ENCODE results near the gene ARHGAP25. TPM values are rescaled to one million over a fixed set of nuclear protein-coding genes. Genes with fewer than 3 reads are reported as not detected.
"Not testable (repeated sequence)": the region's sequence is repeated elsewhere in the genome, so short reads cannot be mapped to it uniquely, and the experiment has no call there.

The ARHGAP25 gene
- total and polyA plus RNA-seq, 2 donors from 2014 or later = 6.3 to 20.4 TPM

GRCh38 chr2:68799140-68800026 is 64.8 kb downstream of the ARHGAP25 start:
- H3K4me3 ChIP-seq (ENCODE audit: low read length in 3 of 3) = no peak overlapping the region
- H3K27ac ChIP-seq (ENCODE audit: low read depth in 2 of 2, low read length in 2 of 2) = no peak overlapping the region
- DNase-seq (peak in 1 of 5 donors; percentile 20), FAIRE-seq (no peak)
- H3K36me3 ChIP-seq (ENCODE audit: control insufficient read depth in 2 of 3, insufficient read depth in 3 of 3, low read length in 3 of 3) = no peaks in the 10 kb centered on the region
- TF ChIP-seq CTCF (IDR thresholded peaks at IDR 0.05; ENCODE audit: borderline replicate concordance, extremely low read depth, insufficient read depth) = no peak
- no peaks in the 10 kb centered on the region for H3K27me3 ChIP-seq (ENCODE audit: control insufficient read depth, insufficient read depth, low read length)
- H3K9me3 ChIP-seq (ENCODE audit: control insufficient read depth in 2 of 3, insufficient read depth in 1 of 3, low read length in 3 of 3) = no peaks in the 10 kb centered on the region
- H3K4me1 ChIP-seq (ENCODE audit: control insufficient read depth in 2 of 3, insufficient read depth in 2 of 3, low read depth in 1 of 3, low read length in 3 of 3) = peaks cover 0 to 2% (median 0%) of the 10 kb centered on the region in 3 donors
- intact Hi-C loops (cut with DNase I) = no loop called here
- H3K9ac ChIP-seq (ENCODE audit: low read length in 3 of 3) = no peak overlapping the region

GRCh38 chr2:68800027-68800401 is 65.4 kb downstream of the ARHGAP25 start:
- H3K27ac ChIP-seq (ENCODE audit: low read depth in 2 of 2, low read length in 2 of 2) = no peak overlapping the region
- intact Hi-C loops (cut with DNase I) = no loop called here
- no peaks in the 10 kb centered on the region for H3K27me3 ChIP-seq (ENCODE audit: control insufficient read depth, insufficient read depth, low read length)

DNA sequence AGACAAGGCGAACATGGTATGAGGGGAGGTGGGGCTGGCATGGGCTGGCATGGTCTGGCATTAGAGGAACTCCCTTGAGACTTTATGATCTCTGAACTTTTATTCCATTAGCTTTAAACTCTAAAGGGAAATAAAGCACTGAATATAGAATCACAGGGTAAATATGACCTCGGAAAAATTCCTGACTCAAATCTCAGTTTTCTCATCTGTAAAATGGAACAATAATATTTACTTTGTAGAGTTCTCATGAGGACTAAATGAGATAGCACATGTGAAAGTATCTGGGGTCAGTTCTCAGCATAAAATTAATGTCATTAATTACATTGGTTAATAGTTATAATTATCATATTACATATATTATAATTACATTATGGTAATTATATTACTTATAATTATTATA is 65.9 kb downstream of the ARHGAP25 start:
- Histone ChIP-seq H3K4me1 (ENCODE audit: control insufficient read depth in 2 of 3, insufficient read depth in 2 of 3, low read depth in 1 of 3, low read length in 3 of 3) (peaks cover 0 to 2% (median 0%) of the 10 kb centered on the region in 3 donors), H3K9me3 (ENCODE audit: control insufficient read depth in 2 of 3, insufficient read depth in 1 of 3, low read length in 3 of 3) (no peaks in the 10 kb centered on the region), H3K27me3 (ENCODE audit: control insufficient read depth, insufficient read depth, low read length) (no peaks in the 10 kb centered on the region), H3K36me3 (ENCODE audit: control insufficient read depth in 2 of 3, insufficient read depth in 3 of 3, low read length in 3 of 3) (no peaks in the 10 kb centered on the region), H3K9ac (ENCODE audit: low read length in 3 of 3) (no peak overlapping the region), H3K4me3 (ENCODE audit: low read length in 3 of 3) (no peak overlapping the region), H3K27ac (ENCODE audit: low read depth in 2 of 2, low read length in 2 of 2) (no peak overlapping the region)
- DNase-seq = no peak
- no peak for TF ChIP-seq CTCF (IDR thresholded peaks at IDR 0.05; ENCODE audit: borderline replicate concordance, extremely low read depth, insufficient read depth)
- no peak for FAIRE-seq
- intact Hi-C loops (cut with DNase I) = no loop called here

More at GRCh38 chr2:68800027-68800401, 65.4 kb downstream of the ARHGAP25 start:
- Histone ChIP-seq H3K4me3 (ENCODE audit: low read length in 3 of 3) (no peak overlapping the region), H3K9ac (ENCODE audit: low read length in 3 of 3) (no peak overlapping the region), H3K36me3 (ENCODE audit: control insufficient read depth in 2 of 3, insufficient read depth in 3 of 3, low read length in 3 of 3) (no peaks in the 10 kb centered on the region), H3K4me1 (ENCODE audit: control insufficient read depth in 2 of 3, insufficient read depth in 2 of 3, low read depth in 1 of 3, low read length in 3 of 3) (peaks cover 0 to 2% (median 0%) of the 10 kb centered on the region in 3 donors), H3K9me3 (ENCODE audit: control insufficient read depth in 2 of 3, insufficient read depth in 1 of 3, low read length in 3 of 3) (no peaks in the 10 kb centered on the region)
- FAIRE-seq (no peak), DNase-seq (peak in 2 of 5 donors; percentile 17 to 28)
- TF ChIP-seq CTCF (IDR thresholded peaks at IDR 0.05; ENCODE audit: borderline replicate concordance, extremely low read depth, insufficient read depth) = no peak

- DNase-seq; FAIRE-seq; intact Hi-C loops (cut with DNase I); H3K9me3 ChIP-seq (ENCODE audit: control insufficient read depth in 2 of 3, insufficient read depth in 1 of 3, low read length in 3 of 3); H3K27me3 ChIP-seq (ENCODE audit: control insufficient read depth, insufficient read depth, low read length); H3K4me3 ChIP-seq (ENCODE audit: low read length in 3 of 3); H3K36me3 ChIP-seq (ENCODE audit: control insufficient read depth in 2 of 3, insufficient read depth in 3 of 3, low read length in 3 of 3); H3K4me1 ChIP-seq (ENCODE audit: control insufficient read depth in 2 of 3, insufficient read depth in 2 of 3, low read depth in 1 of 3, low read length in 3 of 3); H3K9ac ChIP-seq (ENCODE audit: low read length in 3 of 3); H3K27ac ChIP-seq (ENCODE audit: low read depth in 2 of 2, low read length in 2 of 2): not testable (repeated sequence)
These were observed 67.5 kb downstream of the ARHGAP25 start for GRCh38 chr2:68802161-68802560.
